GM12865 (cell line): Measurements from ENCODE around the gene USF2.
"Not testable (repeated sequence)": the region's sequence is repeated elsewhere in the genome, so short reads cannot be mapped to it uniquely, and the experiment has no call there.

Experiments
- DNase-seq: peaks from one replicate; pipeline ENCODE4 v3.0.0; 2010; ENCODE audit warnings: low read depth
- H3K4me3 ChIP-seq: 2 replicates; pipeline ENCODE4 v1.5.1; 2011; ENCODE audit warnings: mild to moderate bottlenecking, low read depth, low read length, control low read depth
- CTCF ChIP-seq: IDR thresholded peaks from 2 replicates; pipeline ENCODE4 v1.5.1; 2011; ENCODE audit warnings: low read length, control low read depth, low read depth, inconsistent platforms; ENCODE audit not compliant: insufficient read depth; ENCODE audit errors: missing control alignments

Gene USF2

GRCh38 chr19:35281303-35281702, 12.5 kb downstream of the USF2 start:
- H3K4me3 ChIP-seq, result no peak overlapping the region
- TF ChIP-seq CTCF, result no peak
- no peak for DNase-seq

- H3K4me3 ChIP-seq, result no peak overlapping the region
- no peak for TF ChIP-seq CTCF
These were observed 15.7 kb downstream of the USF2 start for GRCh38 chr19:35284153-35285094.

GRCh38 chr19:35285095-35285449, 16.3 kb downstream of the USF2 start:
- TF ChIP-seq CTCF, result no peak
- H3K4me3 ChIP-seq, result no peak overlapping the region
- DNase-seq, result no peak

More at GRCh38 chr19:35284153-35285094, 15.7 kb downstream of the USF2 start:
- DNase-seq, result no peak

GRCh38 chr19:35285465-35285864, 16.7 kb downstream of the USF2 start:
- not testable (repeated sequence) for DNase-seq, H3K4me3 ChIP-seq

GRCh38 chr19:35286101-35286500, 17.3 kb downstream of the USF2 start:
- H3K4me3 ChIP-seq, DNase-seq: not testable (repeated sequence)

- no peak for DNase-seq
- no peak for TF ChIP-seq CTCF
These were observed 19.0 kb downstream of the USF2 start for GRCh38 chr19:35287713-35288112.

GRCh38 chr19:35288331-35288730, 19.6 kb downstream of the USF2 start:
- TF ChIP-seq CTCF, result no peak
- DNase-seq, result no peak
- no peak overlapping the region for H3K4me3 ChIP-seq

More at GRCh38 chr19:35287713-35288112, 19.0 kb downstream of the USF2 start:
- no peak overlapping the region for H3K4me3 ChIP-seq

GRCh38 chr19:35288906-35289305, 20.1 kb downstream of the USF2 start:
- no peak overlapping the region for H3K4me3 ChIP-seq
- no peak for TF ChIP-seq CTCF
- no peak for DNase-seq
